Stimulated activated CD8-positive, alpha-beta memory T cell treated with anti-CD3 and anti-CD28 coated beads, Interleukin-7, amount 100 ng/mL, for 24 hours (primary cell): Measurements from ENCODE around the gene RCC2.

ENCODE experiments used
- DNase-seq: peaks from one replicate; pipeline ENCODE4 v3.0.0-alpha.2; 2020; ENCODE audit warnings: low read depth

Gene RCC2

GRCh38 chr1:17441993-17442357, 2.5 kb upstream of the RCC2 start:
- DNase-seq, result no peak

DNA sequence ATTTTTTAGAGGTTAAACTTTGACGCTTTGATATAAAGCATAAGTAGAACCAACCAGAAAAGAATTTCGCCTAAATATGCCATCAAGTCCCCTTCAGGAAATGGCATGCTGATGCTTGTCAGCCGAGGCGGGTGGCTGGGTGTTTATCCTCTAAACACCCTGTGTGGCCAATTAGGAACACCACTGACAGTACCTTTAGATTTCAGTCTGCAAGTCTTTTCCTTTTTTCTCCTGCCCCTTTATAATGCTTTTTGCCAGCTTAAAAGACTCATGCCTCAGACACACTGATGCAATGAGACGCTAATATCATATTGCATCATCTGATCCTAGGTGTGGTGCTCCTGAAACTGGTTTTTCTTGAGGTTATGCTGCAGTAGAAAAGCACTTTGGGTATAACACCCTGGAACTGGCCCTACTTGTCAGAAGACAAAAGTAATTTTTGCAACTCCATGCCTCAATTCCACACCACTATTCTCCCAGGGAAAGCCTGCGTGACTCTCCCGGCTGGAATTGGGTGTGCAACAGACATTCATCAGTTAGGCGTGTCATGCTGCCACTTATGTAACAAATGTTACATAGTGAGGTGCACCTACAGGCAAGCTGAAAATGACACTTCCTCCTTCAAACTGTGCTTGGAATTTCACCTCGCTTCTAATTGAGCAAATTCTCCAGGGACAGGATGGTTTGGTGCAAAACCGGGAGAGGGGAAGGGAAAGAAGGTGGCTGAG, 2.0 kb upstream of the RCC2 start:
- DNase-seq, result no peak

DNA sequence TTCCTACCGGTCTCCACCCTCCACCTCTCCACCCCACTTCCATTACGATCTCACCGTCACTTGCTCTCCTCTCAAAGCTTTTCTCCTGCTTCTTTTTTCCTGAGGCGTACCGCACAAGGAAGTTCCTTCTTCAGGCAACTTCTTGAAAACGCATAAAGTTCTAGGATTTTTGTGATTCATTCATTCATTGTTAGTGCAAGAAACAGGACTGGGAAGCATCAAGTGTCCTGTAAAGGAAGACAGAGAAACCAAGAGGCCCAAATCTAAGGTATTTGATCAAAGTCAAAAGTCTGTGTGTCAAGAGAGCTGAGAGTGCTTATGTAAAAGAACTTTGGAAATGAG, 1.3 kb upstream of the RCC2 start:
- no peak for DNase-seq

- no peak for DNase-seq
Observed at GRCh38 chr1:17440074-17440826, 773 bp upstream of the RCC2 start.

GRCh38 chr1:17438318-17439249, 893 bp downstream of the RCC2 start:
- peak; percentile 60 for DNase-seq

DNA sequence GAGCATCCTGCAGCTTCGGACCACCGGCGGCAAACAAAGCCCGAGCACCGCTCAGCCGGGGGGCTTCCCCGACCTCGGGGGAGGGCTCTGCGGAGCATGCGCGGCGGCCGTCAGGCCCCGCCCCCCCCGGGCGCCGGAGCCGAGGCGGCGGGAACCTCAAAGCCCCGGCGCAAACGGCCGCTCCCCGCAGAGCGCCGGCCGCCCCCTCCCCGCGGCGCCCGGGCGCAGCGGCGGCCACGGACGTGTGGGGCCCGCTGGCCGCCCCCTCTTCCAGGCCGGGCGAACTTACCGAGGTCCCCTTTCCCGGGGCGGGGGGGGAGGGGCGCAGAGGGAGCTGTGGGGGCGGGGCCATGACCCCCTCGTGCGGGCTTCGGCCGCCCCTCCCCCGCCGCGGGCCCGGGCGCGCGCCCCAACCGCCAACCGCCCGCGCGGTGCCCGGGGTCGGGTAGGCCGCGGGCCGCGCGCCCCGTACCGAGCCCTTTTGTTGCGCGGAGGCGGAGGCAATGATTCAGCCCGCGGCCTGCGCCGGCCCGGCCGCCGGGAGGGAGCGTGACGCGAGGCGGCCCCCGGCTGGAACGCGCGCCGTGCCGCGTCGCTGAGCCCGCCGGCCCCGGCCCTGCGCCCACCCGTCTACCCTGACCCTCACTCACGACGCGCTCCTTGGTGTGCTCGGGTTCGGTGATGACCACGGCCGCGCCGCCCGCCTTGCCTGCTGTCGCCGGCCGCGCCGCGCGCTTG, 1.7 kb downstream of the RCC2 start:
- DNase-seq, result peak; percentile 29

- DNase-seq, result no peak
Observed at GRCh38 chr1:17437260-17437579, 2.3 kb downstream of the RCC2 start.

- DNase-seq, result no peak
Observed at GRCh38 chr1:17436380-17437174, 2.9 kb downstream of the RCC2 start.

GRCh38 chr1:17434601-17435000, 4.9 kb downstream of the RCC2 start:
- no peak for DNase-seq

DNA sequence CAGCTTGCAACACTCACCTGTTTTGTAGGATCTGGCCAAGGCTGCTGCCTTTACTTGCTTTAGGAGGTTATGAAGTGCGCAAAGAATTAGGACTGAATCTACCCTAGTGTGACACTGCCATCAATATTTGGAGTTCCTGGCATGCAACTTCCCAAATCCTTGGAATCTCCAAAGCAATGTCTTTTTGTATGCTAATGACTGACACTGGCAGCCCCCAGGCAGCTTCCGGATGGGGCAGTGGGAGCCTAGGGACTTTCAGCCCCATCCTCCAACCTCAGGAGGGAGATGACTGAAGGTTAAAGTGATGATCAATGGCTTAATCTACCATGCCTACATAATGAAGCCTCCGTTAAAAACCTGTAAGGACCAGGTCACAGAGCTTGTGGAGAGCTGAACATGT, 5.5 kb downstream of the RCC2 start:
- no peak for DNase-seq

DNA sequence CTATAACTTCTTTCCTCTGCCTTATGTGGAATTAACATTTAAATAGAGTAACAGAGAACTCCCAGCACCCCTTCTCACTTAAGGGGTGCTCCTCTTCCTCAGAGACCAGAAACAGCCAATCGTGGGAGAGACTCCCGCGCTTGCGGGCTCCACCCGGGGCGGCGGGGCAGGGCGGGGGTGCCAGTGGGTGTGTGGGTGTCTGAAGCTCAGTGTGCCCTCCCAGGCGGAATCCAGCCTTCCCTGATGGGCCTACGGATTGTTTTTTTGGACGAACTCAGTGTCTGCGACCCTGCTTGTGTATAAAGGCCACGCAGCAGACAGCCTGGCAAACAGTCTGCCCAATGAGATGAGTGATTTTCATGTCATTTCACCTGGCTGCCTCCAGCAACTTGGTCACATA, 6.2 kb downstream of the RCC2 start:
- DNase-seq, result no peak

- DNase-seq, result no peak
Observed at GRCh38 chr1:17432412-17432811, 7.1 kb downstream of the RCC2 start.

GRCh38 chr1:17429183-17429582, 10.3 kb downstream of the RCC2 start:
- no peak for DNase-seq

GRCh38 chr1:17427696-17428660, 11.5 kb downstream of the RCC2 start:
- DNase-seq, result no peak

DNA sequence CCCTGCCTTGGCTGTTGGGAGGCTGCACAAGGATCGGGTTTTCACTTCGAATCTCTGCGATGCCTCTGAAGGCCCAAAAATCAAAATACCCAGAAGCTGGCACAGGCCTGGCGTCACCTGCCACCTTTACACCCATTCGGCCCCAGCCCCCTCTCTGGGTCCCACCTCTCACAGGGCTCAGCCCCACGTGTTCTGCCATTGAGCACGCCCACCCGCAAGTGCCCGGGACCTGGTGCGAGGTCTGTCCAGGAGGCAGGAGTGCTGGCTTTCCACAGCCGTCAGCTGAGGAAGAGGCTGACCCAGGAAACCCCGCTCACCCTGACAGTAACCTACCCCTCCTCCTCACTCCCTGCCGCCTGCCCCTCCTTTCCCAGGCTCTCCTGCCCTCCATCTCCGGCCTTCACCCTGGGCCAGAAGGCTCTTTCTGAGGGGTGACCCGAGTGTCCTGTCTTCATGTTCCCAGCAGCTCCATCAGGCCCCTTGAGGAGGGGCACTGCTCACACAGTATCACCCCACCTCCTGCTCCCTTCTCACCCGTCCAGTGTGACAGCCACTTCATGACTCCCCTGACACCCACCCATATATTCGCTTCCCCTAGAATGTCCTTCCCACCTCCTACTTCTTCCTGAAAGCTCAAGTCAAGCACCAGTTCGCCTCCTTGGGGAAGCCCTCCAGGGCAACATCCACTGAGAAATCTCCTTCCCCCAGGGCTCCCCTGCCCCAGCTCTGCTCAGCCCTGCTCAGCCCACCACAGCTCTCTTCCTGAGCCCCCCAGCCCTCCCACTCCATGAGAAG, 13.5 kb downstream of the RCC2 start:
- DNase-seq, result no peak

DNA sequence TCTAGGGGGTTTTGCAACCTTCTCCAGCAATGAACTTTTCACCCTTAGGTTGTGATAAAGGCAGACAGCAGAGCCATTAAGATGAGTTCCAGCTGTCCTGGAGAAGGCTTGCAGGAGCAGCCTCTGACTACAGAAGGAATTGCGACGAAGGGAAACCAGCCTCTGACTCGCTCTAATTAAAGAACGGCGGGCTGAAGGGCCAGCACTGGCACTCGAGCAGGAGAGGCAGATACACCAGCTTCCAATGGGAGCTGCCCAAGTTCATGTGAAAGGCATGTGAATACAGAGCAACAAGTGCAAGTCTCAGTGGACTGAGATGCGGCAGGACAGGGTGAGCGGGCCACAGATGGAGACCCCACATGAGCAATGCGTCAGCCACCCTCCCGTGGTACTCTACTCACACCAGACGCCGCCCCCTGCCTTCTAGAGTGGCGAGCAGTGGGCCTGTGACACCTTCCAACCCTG, 15.7 kb downstream of the RCC2 start:
- no peak for DNase-seq

DNA sequence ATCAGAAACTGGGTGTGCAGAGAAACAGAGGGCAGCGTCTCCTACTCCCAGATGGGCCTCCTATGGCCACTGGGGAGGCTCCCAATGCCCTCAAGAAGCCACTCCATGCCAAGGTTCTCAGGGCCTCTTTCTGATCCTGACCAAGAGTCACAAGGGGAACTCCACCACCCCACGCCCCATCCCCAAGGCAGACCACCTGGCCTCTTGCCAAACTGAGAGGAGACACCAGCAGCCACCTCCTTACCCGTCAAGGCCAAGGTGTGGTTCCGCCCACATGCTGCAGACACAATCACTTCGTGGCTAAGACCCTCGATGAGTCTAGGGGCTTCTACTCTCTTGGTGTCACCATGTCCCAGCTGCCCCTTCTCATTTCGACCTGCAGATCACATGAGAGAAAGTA, 17.0 kb downstream of the RCC2 start:
- DNase-seq, result no peak

GRCh38 chr1:17420391-17420918, 19.0 kb downstream of the RCC2 start:
- no peak for DNase-seq
